NCI-H345 treated with DMSO at 0.1 percent for 48 hours (cell line): ENCODE results near the gene LRCH3.

Experiments used
- DNase-seq: peaks from one replicate; lab custom pipeline; 2025; ENCODE audit not compliant: unreplicated experiment; lab: John Stamatoyannopoulos, UW

The LRCH3 gene

GRCh38 chr3:197791892-197792647, 1.0 kb downstream of the LRCH3 start:
- no peak for DNase-seq

GRCh38 chr3:197793247-197793646, 2.2 kb downstream of the LRCH3 start:
- DNase-seq: no peak

- DNase-seq: no peak
These were observed 3.1 kb downstream of the LRCH3 start for GRCh38 chr3:197794115-197794514.

GRCh38 chr3:197795200-197795599, 4.1 kb downstream of the LRCH3 start:
- DNase-seq: no peak

- no peak for DNase-seq
These were observed 5.0 kb downstream of the LRCH3 start for GRCh38 chr3:197796087-197796486.

- no peak for DNase-seq
These were observed 7.8 kb downstream of the LRCH3 start for GRCh38 chr3:197798863-197799262.

- DNase-seq: no peak
These were observed 9.3 kb downstream of the LRCH3 start for GRCh38 chr3:197800379-197800778.

GRCh38 chr3:197801891-197802778, 11.1 kb downstream of the LRCH3 start:
- DNase-seq: no peak

GRCh38 chr3:197802779-197803459, 11.9 kb downstream of the LRCH3 start:
- DNase-seq: no peak

GRCh38 chr3:197804511-197804910, 13.5 kb downstream of the LRCH3 start:
- no peak for DNase-seq

- DNase-seq: no peak
These were observed 17.0 kb downstream of the LRCH3 start for GRCh38 chr3:197807969-197808587.

GRCh38 chr3:197809356-197810020, 18.4 kb downstream of the LRCH3 start:
- DNase-seq: no peak

GRCh38 chr3:197810901-197811300, 19.8 kb downstream of the LRCH3 start:
- DNase-seq: no peak

- no peak for DNase-seq
These were observed 20.3 kb downstream of the LRCH3 start for GRCh38 chr3:197811343-197811742.

GRCh38 chr3:197814372-197814771, 23.3 kb downstream of the LRCH3 start:
- no peak for DNase-seq

GRCh38 chr3:197820550-197821335, 29.7 kb downstream of the LRCH3 start:
- DNase-seq: no peak

- DNase-seq: no peak
These were observed 38.5 kb downstream of the LRCH3 start for GRCh38 chr3:197829397-197830045.

- no peak for DNase-seq
These were observed 39.4 kb downstream of the LRCH3 start for GRCh38 chr3:197830308-197830966.

GRCh38 chr3:197830967-197831313, 39.9 kb downstream of the LRCH3 start:
- no peak for DNase-seq
